Caco-2 (cell line): ENCODE measurements around the gene PSEN1. TPM values are rescaled to one million over a fixed set of nuclear protein-coding genes. Genes with fewer than 3 reads are reported as not detected.

Experiments used
- BruUV-seq: library from RNA; stranded (reverse); fragments of 400-500 nt; replicated peaks from 2 replicates; lab custom pipeline; 2021; lab: Mats Ljungman, UMichigan
- CTCF ChIA-PET: fragments of 300-600 bp; sonication (Branson Sonifier 250); formaldehyde crosslinking; loops from one replicate; lab custom pipeline; 2022; ENCODE audit warnings: antibody characterized with exemption; lab: Charles Lee
- POLR2A ChIA-PET: fragments of 300-600 bp; sonication (Branson Sonifier 250); formaldehyde crosslinking; loops from one replicate; lab custom pipeline; 2022; ENCODE audit warnings: antibody characterized with exemption; lab: Charles Lee
- DNase-seq, 2 experiments: peaks; one replicate each; pipeline versions ENCODE4 v3.0.0 to v3.0.0-alpha.2; 2020 to 2022
- H3K27me3 ChIP-seq: replicated peaks from 2 replicates; pipeline ENCODE4 v1.6.0; 2011; ENCODE audit warnings: low read length; ENCODE audit not compliant: control insufficient read depth, insufficient read depth
- H3K36me3 ChIP-seq: 2 replicates; pipeline ENCODE4 v1.5.1; 2011; ENCODE audit warnings: low read length; ENCODE audit not compliant: control insufficient read depth, insufficient read depth
- H3K4me1 ChIP-seq: fragments of 250-450 bp; sonication (Bioruptor Pico); 2 replicates; pipeline ENCODE4 v1.5.1; 2020; ENCODE audit warnings: mild to moderate bottlenecking
- H3K4me3 ChIP-seq: 2 replicates; pipeline ENCODE4 v1.5.1; 2011; ENCODE audit warnings: low read depth, mild to moderate bottlenecking, control low read depth, low read length
- H3K9me3 ChIP-seq: fragments of 250-450 bp; sonication (Bioruptor Pico); 2 replicates; pipeline ENCODE4 v1.5.1; 2020; ENCODE audit warnings: mild to moderate bottlenecking, moderate library complexity
- H3K27ac Mint-ChIP-seq: one replicate; pipeline ENCODE4 v1.8.0; 2022; ENCODE audit warnings: mixed read lengths; ENCODE audit not compliant: unreplicated experiment
- H3K27me3 Mint-ChIP-seq: one replicate; pipeline ENCODE4 v1.8.0; 2022; ENCODE audit warnings: mixed read lengths; ENCODE audit not compliant: insufficient read depth, unreplicated experiment
- H3K36me3 Mint-ChIP-seq: one replicate; pipeline ENCODE4 v1.8.0; 2022; ENCODE audit warnings: mild to moderate bottlenecking, mixed read lengths; ENCODE audit not compliant: insufficient read depth, unreplicated experiment
- H3K4me1 Mint-ChIP-seq: one replicate; pipeline ENCODE4 v1.8.0; 2022; ENCODE audit warnings: low read depth, mixed read lengths; ENCODE audit not compliant: unreplicated experiment
- H3K4me3 Mint-ChIP-seq: one replicate; pipeline ENCODE4 v1.8.0; 2022; ENCODE audit warnings: mild to moderate bottlenecking, moderate library complexity, mixed read lengths; ENCODE audit not compliant: unreplicated experiment
- H3K9me3 Mint-ChIP-seq: one replicate; pipeline ENCODE4 v1.8.0; 2022; ENCODE audit warnings: mixed read lengths; ENCODE audit not compliant: unreplicated experiment
- CTCF ChIP-seq, 2 experiments: fragments of 200-600 bp in 1 of 2; IDR thresholded peaks; 1 replicate in 1 of 2; 2 replicates in 1 of 2; pipeline versions ENCODE4 v1.5.1 to v1.8.0; 2011 to 2022; ENCODE audit warnings: antibody characterized with exemption in 1 of 2, control low read depth in 1 of 2, inconsistent platforms in 1 of 2, low read depth in 1 of 2, low read length in 1 of 2, mild to moderate bottlenecking in 1 of 2, moderate library complexity in 1 of 2; ENCODE audit not compliant: insufficient read depth in 1 of 2, severe bottlenecking in 1 of 2, unreplicated experiment in 1 of 2
- intact Hi-C: fragments of 100-400 bp; cut with micrococcal nuclease; formaldehyde crosslinking; loops from one replicate; pipeline ENCODE4 v1.10.0; 2022; ENCODE audit not compliant: unreplicated experiment
- total RNA-seq: library from RNA; stranded (reverse); gene quantifications from 2 replicates; pipeline ENCODE4 v1.2.3, GENCODE V29; 2022

PSEN1 gene
- total RNA-seq, 1 experiment from 2014 or later, result 74.8 TPM

GRCh38 chr14:73143003-73143402, 6.7 kb downstream of the PSEN1 start:
- no peaks in the 10 kb centered on the region for H3K27me3 Mint-ChIP-seq
- H3K27me3 ChIP-seq, result no peaks in the 10 kb centered on the region
- no peak for TF ChIP-seq CTCF (IDR thresholded peaks at IDR 0.05; ENCODE audit: insufficient read depth in 1 of 2, low read depth in 1 of 2, low read length in 1 of 2, severe bottlenecking in 1 of 2, unreplicated experiment in 1 of 2)
- H3K27ac Mint-ChIP-seq, result peak overlapping the region; percentile 17
- POLR2A ChIA-PET, result no interaction called here
- H3K9me3 ChIP-seq, result no peaks in the 10 kb centered on the region
- CTCF ChIA-PET, result no interaction called here
- DNase-seq, result no peak
- intact Hi-C loops, result no loop called here
- no peaks in the 10 kb centered on the region for H3K4me1 Mint-ChIP-seq
- no peak overlapping the region for H3K4me3 Mint-ChIP-seq
- H3K36me3 ChIP-seq, result no peaks in the 10 kb centered on the region; the same call in 1 of the 2 replicates
- H3K9me3 Mint-ChIP-seq, result no peaks in the 10 kb centered on the region
- H3K36me3 Mint-ChIP-seq, result peaks cover 2% of the 10 kb centered on the region
- BruUV-seq, result no TSS peak
- H3K4me1 ChIP-seq, result peaks cover 12% of the 10 kb centered on the region; the same call in 1 of the 2 replicates
- H3K4me3 ChIP-seq, result no peak overlapping the region

- H3K4me3 Mint-ChIP-seq, result no peak overlapping the region
- H3K9me3 ChIP-seq, result no peaks in the 10 kb centered on the region
- H3K27me3 ChIP-seq, result no peaks in the 10 kb centered on the region
- intact Hi-C loops, result no loop called here
- no peak overlapping the region for H3K4me3 ChIP-seq
- no peak for TF ChIP-seq CTCF (IDR thresholded peaks at IDR 0.05; ENCODE audit: insufficient read depth in 1 of 2, low read depth in 1 of 2, low read length in 1 of 2, severe bottlenecking in 1 of 2, unreplicated experiment in 1 of 2)
- H3K36me3 Mint-ChIP-seq, result peaks cover 8% of the 10 kb centered on the region
- peak overlapping the region; percentile 17 for H3K27ac Mint-ChIP-seq
- POLR2A ChIA-PET, result interaction anchor here (0.6 to 0.7 kb wide), 3 partner anchors 99 to 217 kb away, joined by 3 to 9 read pairs (median 4); no protein-coding TSS in a partner anchor
- no peak for DNase-seq
- CTCF ChIA-PET, result no interaction called here
- BruUV-seq, result no TSS peak
- no peaks in the 10 kb centered on the region for H3K4me1 Mint-ChIP-seq
- H3K9me3 Mint-ChIP-seq, result no peaks in the 10 kb centered on the region
- no peaks in the 10 kb centered on the region; the same call in 1 of the 2 replicates for H3K36me3 ChIP-seq
- H3K4me1 ChIP-seq, result peaks cover 12% of the 10 kb centered on the region; the same call in 1 of the 2 replicates
- no peaks in the 10 kb centered on the region for H3K27me3 Mint-ChIP-seq
These were observed 7.3 kb downstream of the PSEN1 start for GRCh38 chr14:73143617-73144016.

GRCh38 chr14:73145371-73145770, 9.1 kb downstream of the PSEN1 start:
- no TSS peak for BruUV-seq
- intact Hi-C loops, result no loop called here
- ChIA-PET POLR2A (no interaction called here), CTCF (no interaction called here)
- Mint-ChIP-seq H3K27ac (no peak overlapping the region), H3K36me3 (peaks cover 14% of the 10 kb centered on the region), H3K9me3 (no peaks in the 10 kb centered on the region), H3K4me3 (no peak overlapping the region), H3K4me1 (no peaks in the 10 kb centered on the region), H3K27me3 (no peaks in the 10 kb centered on the region)
- Histone ChIP-seq H3K27me3 (no peaks in the 10 kb centered on the region), H3K4me3 (no peak overlapping the region), H3K36me3 (no peaks in the 10 kb centered on the region; the same call in none of the 2 replicates), H3K9me3 (no peaks in the 10 kb centered on the region), H3K4me1 (peaks cover 23% of the 10 kb centered on the region)
- no peak for TF ChIP-seq CTCF (IDR thresholded peaks at IDR 0.05; ENCODE audit: insufficient read depth in 1 of 2, low read depth in 1 of 2, low read length in 1 of 2, severe bottlenecking in 1 of 2, unreplicated experiment in 1 of 2)
- DNase-seq, result no peak
